HG02571 (cell line): Measurements from ENCODE around the gene LRG1.
"Not testable (repeated sequence)": the region's sequence is repeated elsewhere in the genome, so short reads cannot be mapped to it uniquely, and the experiment has no call there.

ENCODE experiments used
- ATAC-seq: cut with Tn5 transposase; IDR thresholded peaks from one replicate; pipeline ENCODE4 v1.9.1; 2021; ENCODE audit warnings: mild to moderate bottlenecking, moderate library complexity; ENCODE audit not compliant: unreplicated experiment

Gene LRG1

DNA sequence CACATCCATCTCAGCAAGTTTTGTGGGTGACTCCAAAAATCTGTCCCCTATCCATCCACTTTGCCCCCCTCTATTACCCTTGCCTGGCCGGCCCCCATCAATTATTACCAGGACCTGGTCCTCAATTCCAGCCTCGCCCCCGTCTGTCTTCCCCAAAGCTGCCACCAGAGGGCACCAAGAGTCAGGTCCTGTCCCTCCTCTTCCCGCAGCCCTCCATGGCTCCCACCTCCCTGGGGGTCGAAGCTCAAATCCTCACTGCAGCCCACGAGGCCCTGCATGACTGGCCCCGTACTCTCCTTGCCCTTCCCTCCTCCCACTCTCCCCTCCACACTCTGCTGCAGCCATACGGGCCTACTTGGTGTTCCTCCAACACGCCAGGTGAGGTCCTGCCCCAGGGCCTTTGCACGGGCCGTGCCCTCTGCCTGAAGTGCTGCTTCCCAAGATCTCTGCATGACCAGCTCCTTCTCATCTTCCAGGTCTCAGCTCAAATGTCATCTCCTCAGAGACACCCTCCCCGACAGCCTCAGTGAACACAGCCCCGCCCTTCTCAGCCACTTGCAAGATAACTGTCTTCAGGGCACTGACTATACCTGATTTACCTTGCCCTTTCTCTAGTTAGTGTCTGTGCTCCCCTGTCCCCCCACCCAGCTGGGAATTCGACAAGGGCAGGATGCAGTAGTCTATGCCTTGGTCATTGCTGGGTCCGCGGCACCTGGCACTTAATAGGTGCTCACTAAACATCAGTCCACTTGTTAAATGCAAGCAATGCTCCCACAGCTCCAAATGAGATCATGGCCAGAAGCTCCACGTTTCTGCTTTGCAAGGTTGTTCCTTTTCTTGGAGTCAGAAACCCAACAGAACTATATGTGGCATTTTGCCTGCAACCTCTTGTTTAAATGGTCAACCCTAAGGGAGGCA is 36.4 kb upstream of the LRG1 start:
- ATAC-seq, result no peak

- no peak for ATAC-seq
These were observed 35.6 kb upstream of the LRG1 start for GRCh38 chr19:4575267-4576015.

DNA sequence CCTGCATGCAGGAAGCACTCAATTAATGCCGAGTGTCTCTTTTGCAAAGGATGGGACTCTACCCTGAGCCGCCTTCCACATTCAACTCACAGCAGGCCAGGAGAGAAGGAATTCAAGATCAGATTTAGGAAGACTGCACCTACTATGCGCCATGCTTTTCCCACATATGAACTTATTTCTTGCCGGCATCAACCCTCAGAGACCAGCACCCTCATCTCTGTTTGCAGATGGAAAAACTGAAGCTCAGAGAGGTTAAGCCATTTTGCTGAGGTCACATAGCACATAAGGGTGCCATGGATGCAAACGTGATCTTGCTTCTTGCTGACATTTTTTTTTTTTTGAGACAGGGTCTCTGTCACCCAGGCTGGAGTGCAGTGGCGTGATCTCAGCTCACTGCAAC is 33.8 kb upstream of the LRG1 start:
- ATAC-seq, result no peak

- ATAC-seq, result no peak
These were observed 31.6 kb upstream of the LRG1 start for GRCh38 chr19:4571305-4571917.

DNA sequence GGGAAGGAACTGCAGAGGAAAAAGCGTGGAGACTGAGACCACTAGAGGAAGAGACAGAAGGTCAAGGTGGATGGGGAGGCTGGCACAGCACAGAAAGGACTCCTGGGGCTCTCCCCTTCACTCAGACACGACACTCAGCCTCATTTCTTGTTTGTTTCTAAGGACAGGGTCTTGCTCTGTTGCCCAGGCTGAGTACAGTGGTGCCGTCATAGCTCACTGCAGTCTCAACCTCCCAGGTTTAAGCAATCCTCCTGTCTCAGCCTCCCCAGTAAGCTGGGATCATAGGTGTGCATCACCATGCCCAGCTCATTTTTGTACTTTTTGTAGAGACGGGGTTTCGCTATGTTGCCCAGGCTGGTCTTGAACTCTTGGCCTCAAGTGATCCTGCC is 31.1 kb upstream of the LRG1 start:
- ATAC-seq, result no peak

DNA sequence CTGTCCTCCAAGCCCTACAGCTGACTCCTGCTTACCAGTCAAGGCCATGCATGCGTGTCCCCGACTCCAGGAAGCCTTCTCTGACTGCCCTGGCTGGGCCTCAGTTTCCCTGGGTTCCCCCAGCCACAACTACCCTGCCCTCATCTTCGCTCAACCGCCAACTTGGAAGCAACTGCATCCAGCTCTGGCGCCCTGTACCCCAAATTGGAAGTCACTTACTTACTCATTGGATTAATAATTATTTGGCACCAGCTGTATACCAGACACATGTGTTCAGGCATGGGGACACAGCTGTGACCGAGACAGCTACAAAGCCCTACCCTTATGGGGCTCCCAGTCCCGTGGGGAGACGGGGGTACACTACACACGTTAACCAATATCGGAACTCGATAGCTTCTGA is 30.6 kb upstream of the LRG1 start:
- no peak for ATAC-seq

GRCh38 chr19:4568886-4569285 is 29.1 kb upstream of the LRG1 start:
- no peak for ATAC-seq

GRCh38 chr19:4567584-4568071 is 27.8 kb upstream of the LRG1 start:
- no peak for ATAC-seq

- ATAC-seq, result no peak
These were observed 26.7 kb upstream of the LRG1 start for GRCh38 chr19:4566402-4567051.

- ATAC-seq, result not testable (repeated sequence)
These were observed 23.7 kb upstream of the LRG1 start for GRCh38 chr19:4563562-4563961.

- ATAC-seq, result not testable (repeated sequence)
These were observed 22.2 kb upstream of the LRG1 start for GRCh38 chr19:4562085-4562484.

GRCh38 chr19:4559569-4559968 is 19.7 kb upstream of the LRG1 start, which contains the start of gene SEMA6B:
Gene SEMA6B (minus strand): TSS chr19:4559684. CDS start chr19:4558457, 1,227 bp downstream.
- ATAC-seq, result no peak

- ATAC-seq, result no peak
These were observed 18.4 kb upstream of the LRG1 start for GRCh38 chr19:4557971-4558941.

GRCh38 chr19:4557144-4557970 is 17.5 kb upstream of the LRG1 start:
- ATAC-seq, result no peak

DNA sequence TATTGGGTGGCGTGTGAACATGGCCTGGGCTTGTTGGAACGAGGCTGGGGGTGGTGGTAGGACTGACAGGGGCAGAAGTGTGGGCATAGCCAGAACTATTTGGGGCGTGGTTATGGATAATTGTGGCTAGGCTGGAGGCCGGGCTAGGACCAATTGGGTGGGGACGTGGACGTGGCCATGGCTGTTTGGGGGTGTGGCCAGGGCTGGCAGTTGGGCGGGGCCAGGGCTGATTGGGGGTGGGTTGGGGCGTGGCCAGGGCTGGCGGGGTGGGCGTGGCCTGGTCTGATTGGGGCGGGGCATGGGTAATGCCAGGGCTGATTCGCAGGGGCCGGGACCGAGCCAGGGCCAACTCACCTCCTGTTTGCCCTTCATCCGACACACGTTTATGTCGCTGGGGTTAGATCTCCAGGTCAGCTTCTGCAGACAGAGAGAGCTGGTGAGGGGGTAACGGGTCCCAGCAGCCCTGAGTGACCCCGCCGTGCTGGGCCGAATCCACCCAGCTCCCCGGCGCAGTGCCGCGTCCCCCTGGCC is 16.8 kb upstream of the LRG1 start:
- no peak for ATAC-seq

DNA sequence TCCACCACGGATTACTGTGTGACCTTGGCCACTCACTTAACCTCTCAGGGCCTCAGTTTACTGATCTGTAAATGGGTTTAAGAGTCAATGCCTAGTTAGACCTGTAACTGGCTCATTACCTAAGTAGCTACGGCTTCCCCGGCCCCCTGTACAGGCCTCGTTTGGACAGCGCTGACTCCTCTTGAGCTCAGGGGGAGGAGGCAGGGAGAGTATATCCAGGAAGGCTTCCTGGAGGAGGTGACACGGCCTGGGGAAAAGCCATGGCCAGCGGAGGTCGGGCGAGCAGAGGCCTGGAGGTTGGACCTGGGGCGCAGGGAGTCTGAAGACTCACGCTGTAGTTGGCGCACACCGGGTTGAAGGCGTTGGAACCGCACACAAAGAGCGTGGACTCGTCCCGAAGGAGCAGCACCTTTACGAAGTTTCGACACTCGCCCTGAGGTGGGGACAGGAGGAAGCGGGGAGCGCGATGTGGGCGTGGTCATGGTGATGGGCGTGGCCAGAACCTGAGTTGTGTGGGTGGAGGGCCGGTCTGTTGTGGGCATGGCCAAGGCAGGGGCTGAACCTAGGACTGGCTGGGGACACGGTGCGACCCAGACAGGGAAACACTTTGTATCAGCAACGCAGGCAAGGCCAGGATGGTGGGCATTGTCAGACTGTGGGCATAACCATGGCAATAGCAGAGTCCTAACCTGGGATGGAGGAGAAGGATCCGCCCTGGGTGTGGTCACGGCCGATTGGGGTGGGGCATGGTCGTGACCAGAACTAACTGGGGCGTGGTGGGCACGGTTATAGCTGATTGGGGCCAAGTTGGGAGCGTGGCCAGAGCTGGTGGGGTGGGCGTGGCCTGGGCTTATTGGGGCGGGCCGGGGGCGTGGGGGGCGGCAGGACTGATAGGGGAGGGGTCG is 16.1 kb upstream of the LRG1 start:
- no peak for ATAC-seq

- no peak for ATAC-seq
These were observed 14.9 kb upstream of the LRG1 start for GRCh38 chr19:4554717-4555116.

DNA sequence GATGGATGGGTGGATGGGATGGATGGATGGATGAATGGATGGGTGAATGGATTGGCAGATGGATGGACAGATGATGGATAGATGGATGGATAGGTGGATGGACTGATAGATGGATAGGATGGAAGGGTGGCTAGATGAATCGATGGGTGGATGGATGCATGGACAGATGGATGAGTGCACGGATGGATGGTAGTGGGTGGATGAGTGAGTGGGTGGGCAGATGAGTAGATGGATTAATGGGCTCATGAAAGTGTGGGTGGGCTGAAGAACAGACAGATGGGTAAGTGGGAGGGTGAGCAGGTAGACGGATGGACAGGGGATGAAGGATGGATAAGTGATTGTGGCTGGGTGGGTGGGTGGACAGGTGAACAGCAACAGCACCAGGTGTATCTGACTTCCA is 13.9 kb upstream of the LRG1 start:
- ATAC-seq, result no peak
